HG02678 (cell line): Measurements from ENCODE around the gene PSMG3.

Experiments
- ATAC-seq: cut with Tn5 transposase; IDR thresholded peaks from one replicate; pipeline ENCODE4 v1.9.1; 2021; ENCODE audit warnings: mild to moderate bottlenecking, moderate library complexity; ENCODE audit not compliant: unreplicated experiment

Gene PSMG3

GRCh38 chr7:1569833-1570632, at the start of gene PSMG3:
Gene PSMG3 (minus strand): TSS chr7:1570032. CDS start chr7:1569339, 693 bp downstream.
- ATAC-seq, result peak; percentile 93

GRCh38 chr7:1618475-1618874, 48.6 kb upstream of the PSMG3 start:
- ATAC-seq, result no peak

GRCh38 chr7:1617957-1618356, 48.1 kb upstream of the PSMG3 start:
- ATAC-seq, result no peak

- no peak for ATAC-seq
Measured at GRCh38 chr7:1616741-1617140, 46.9 kb upstream of the PSMG3 start.

GRCh38 chr7:1611708-1612241, 41.9 kb upstream of the PSMG3 start:
- ATAC-seq, result no peak

- no peak for ATAC-seq
Measured at GRCh38 chr7:1610678-1611302, 41.0 kb upstream of the PSMG3 start.

GRCh38 chr7:1610013-1610677, 40.3 kb upstream of the PSMG3 start:
- ATAC-seq, result no peak

- no peak for ATAC-seq
Measured at GRCh38 chr7:1609023-1609422, 39.2 kb upstream of the PSMG3 start.

- ATAC-seq, result no peak
Measured at GRCh38 chr7:1608318-1608717, 38.5 kb upstream of the PSMG3 start.

- ATAC-seq, result no peak
Measured at GRCh38 chr7:1607696-1608095, 37.9 kb upstream of the PSMG3 start.

- no peak for ATAC-seq
Measured at GRCh38 chr7:1607001-1607400, 37.2 kb upstream of the PSMG3 start.

- no peak for ATAC-seq
Measured at GRCh38 chr7:1604383-1604782, 34.6 kb upstream of the PSMG3 start.

GRCh38 chr7:1603346-1604225, 33.8 kb upstream of the PSMG3 start:
- no peak for ATAC-seq

- no peak for ATAC-seq
Measured at GRCh38 chr7:1602386-1602785, 32.6 kb upstream of the PSMG3 start.

GRCh38 chr7:1601956-1602355, 32.1 kb upstream of the PSMG3 start:
- ATAC-seq, result no peak

GRCh38 chr7:1599640-1600395, 30.0 kb upstream of the PSMG3 start:
- no peak for ATAC-seq

GRCh38 chr7:1598961-1599639, 29.3 kb upstream of the PSMG3 start:
- ATAC-seq, result no peak

- no peak for ATAC-seq
Measured at GRCh38 chr7:1598286-1598685, 28.5 kb upstream of the PSMG3 start.

GRCh38 chr7:1597791-1598190, 28.0 kb upstream of the PSMG3 start:
- no peak for ATAC-seq
